Activated CD8-positive, alpha-beta memory T cell treated with anti-CD3 and anti-CD28 coated beads for 36 hours (primary cell): Measurements from ENCODE around the gene SH3BP5L. TPM values are rescaled to one million over a fixed set of nuclear protein-coding genes. Genes with fewer than 3 reads are reported as not detected.

Experiments used
- CTCF ChIA-PET: fragments of 350-600 bp; sonication (Branson Sonifier 250); formaldehyde crosslinking; loops from one replicate; lab custom pipeline; 2021; ENCODE audit warnings: antibody characterized with exemption; lab: Charles Lee
- POLR2A ChIA-PET: fragments of 350-600 bp; sonication (Branson Sonifier 250); formaldehyde crosslinking; loops from one replicate; lab custom pipeline; 2021; ENCODE audit warnings: antibody characterized with exemption; lab: Charles Lee
- total RNA-seq, 2 experiments: library from RNA; stranded (reverse); gene quantifications; one replicate each; pipeline ENCODE4 v1.2.3, GENCODE V29; 2021

SH3BP5L gene
- 10 to 100 TPM; 19.9 to 20.0 TPM for total RNA-seq

DNA sequence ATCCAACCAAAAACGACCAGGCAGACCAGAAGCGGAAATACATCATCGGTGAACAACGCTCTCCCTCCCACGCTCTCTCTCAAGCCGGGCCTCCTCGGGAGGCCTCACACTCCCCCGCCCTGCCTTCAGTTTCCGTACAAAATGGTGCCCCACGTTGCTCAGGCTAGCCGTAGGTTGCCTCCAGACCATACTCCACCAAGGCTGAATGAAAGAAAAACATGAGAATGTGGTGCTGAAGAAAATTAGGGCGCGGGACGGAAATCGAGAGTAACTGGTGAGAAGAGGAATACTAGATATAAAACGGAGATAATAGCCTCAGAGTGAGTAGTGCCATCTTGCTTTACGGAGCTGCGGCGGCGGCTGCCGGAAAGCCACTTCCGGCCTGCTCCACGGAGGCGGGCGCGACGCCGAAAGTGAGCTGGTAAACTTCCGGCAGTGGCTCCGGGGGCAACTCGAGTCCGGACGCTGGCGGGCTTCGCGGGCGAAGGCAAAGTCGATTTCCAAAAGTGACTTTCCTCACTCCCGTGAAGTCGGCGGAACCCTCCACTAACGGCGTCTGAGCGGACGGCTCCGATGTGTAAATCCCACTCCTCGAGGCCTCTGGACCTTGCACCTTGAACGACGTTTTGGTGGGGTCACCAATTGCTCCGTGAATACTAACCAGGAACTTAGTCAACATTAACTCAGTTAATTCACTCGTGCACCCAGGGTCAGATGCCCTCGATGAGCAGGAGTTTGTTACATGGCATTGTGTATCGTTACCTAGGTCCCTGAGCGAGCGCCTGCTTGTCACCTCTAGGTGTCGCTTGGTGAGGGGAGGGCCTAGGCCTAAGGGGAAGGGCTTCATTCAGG is at the start of gene SH3BP5L:
Gene SH3BP5L (minus strand): TSS at position 7 of the 852 bp plus-strand sequence. CDS start 980 bp downstream, outside the sequence.
- ChIA-PET CTCF (interaction anchor here (0.6 to 3.1 kb wide), 6 partner anchors 12 to 100 kb away, joined by 3 to 12 read pairs (median 4); partner anchors contain the start of genes ZNF672 and ZNF692), POLR2A (interaction anchor here (0.7 to 3.0 kb wide), 3 partner anchors 12 to 80 kb away, joined by 3 to 32 read pairs (median 10); partner anchors contain the start of genes PGBD2, ZNF672 and ZNF692)

DNA sequence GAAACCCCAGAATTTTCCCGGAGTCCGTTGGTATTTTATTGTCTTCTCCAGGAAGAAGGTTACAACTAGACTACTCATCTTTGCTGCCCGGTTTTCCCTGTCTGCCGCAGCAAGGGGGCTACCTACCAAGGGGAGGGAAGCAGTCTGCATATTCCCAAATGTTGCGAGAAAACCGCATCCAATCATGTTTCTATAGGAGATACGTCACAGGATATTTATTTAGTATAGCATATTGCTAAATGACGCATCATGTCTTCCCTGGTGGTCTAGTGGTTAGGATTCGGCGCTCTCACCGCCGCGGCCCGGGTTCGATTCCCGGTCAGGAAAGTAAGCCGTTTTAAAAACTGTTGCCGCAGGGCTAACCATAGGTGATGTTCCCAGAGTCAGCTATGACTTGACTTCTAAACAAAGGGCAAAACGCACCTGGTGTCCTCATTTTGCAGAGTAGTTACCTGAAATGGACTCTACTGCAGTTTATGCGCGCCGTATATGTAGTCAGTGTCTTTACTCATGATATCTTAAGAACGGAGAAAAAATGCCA is 48.3 kb upstream of the SH3BP5L start:
- POLR2A ChIA-PET, result interaction anchor here (1.5 kb wide), 1 partner anchor 12 kb away, joined by 4 read pairs; no protein-coding TSS in a partner anchor
- CTCF ChIA-PET, result interaction anchor here (0.8 to 3.0 kb wide), 5 partner anchors 12 to 48 kb away, joined by 3 to 17 read pairs (median 4); partner anchors contain the start of genes ZNF672 and ZNF692

DNA sequence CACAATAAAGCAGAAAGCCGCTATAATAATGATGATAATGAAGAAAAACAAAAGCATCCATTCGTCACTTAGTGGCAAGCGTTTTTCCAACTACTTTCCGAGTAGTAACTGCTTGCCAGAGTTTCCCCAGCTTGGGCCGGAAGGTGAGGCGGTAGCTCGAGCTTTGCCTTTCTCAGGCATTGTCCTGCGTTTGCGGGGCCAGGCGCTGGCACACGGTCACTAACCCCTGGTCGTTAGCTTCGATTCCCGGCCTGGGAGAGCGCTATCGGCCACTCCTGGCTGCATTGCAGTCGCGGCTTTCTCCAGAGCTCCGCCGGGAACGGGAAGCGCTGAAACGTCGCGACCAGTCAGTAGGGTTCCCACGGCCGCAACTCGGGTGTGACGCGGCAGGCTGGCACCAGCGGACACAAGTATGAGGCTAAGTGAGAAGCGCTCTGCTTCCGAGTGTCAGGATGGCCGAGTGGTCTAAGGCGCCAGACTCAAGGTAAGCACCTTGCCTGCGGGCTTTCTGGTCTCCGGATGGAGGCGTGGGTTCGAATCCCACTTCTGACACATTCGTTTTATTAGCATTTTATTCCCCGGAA is 47.8 kb upstream of the SH3BP5L start:
- POLR2A ChIA-PET, result interaction anchor here (1.2 to 1.5 kb wide), 2 partner anchors 12 to 15 kb away, joined by 4 to 5 read pairs; partner anchors contain the start of gene ZNF692
- CTCF ChIA-PET, result interaction anchor here (0.8 to 3.0 kb wide), 5 partner anchors 12 to 47 kb away, joined by 3 to 17 read pairs (median 4); partner anchors contain the start of genes ZNF672 and ZNF692

DNA sequence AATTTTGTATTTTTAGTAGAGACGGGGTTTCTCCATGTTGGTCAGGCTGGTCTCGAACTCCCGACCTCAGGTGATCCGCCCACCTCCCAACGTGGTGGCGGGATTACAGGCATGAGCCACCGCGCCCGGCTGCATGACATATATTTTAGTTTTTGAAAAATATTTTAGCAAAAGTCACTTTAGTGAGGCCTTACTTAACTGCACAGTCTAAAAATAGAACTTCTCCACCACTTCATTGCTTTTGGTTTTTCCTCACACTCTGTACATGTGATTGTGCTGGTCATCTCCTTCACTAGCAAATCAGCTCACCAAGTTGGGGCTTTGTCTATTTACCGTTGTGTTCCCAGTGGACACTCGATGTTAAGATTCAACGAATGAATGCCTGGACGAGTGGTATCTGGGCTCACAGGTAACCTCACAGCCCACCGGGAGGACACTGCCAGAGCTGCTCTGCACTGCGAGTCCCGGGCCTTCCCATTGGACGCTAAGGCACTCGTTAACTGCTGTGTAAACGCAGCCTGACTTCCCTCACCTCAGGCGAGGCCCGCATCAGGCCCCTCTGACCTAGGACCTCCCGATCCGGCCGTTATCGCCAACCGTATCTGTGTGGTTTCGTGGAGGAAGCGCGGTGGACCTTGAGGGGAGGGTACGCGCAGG is 47.2 kb upstream of the SH3BP5L start:
- ChIA-PET POLR2A (interaction anchor here (0.8 to 1.2 kb wide), 2 partner anchors 13 to 14 kb away, joined by 3 to 5 read pairs; partner anchors contain the start of gene ZNF692), CTCF (interaction anchor here (1.3 to 3.0 kb wide), 3 partner anchors 14 to 46 kb away, joined by 4 to 17 read pairs (median 8); partner anchors contain the start of genes ZNF672 and ZNF692)

DNA sequence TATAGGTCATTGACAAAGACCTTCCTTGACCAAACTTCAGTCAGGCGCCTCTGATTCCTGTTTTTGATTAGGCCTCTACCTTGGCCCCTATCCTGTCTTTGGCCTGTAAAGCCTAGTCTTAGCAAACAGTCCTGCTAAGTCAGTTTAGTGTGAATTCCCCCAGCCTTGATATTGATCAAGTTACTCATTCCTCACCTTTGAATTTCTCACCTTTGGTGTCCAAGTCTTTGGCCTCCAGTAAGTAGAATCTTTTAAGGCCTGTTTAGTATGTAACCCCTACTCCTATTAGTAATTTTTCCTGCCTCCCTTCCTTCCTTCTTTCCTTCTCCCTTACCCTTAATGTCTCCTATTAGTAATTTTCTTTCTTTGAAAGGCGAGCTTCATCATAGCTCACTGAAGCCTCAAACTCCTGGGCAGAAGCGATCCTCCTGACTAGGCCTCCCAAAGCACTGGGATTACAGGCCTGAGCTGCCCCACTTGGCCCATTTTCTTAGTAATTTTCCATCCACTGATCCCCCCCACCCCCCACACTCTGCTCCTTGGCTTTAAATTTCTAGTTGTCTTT is 46.2 kb upstream of the SH3BP5L start:
- ChIA-PET CTCF (interaction anchor here (3.0 kb wide), 1 partner anchor 13 kb away, joined by 17 read pairs; the partner anchor contains the start of gene ZNF692), POLR2A (no interaction called here)

DNA sequence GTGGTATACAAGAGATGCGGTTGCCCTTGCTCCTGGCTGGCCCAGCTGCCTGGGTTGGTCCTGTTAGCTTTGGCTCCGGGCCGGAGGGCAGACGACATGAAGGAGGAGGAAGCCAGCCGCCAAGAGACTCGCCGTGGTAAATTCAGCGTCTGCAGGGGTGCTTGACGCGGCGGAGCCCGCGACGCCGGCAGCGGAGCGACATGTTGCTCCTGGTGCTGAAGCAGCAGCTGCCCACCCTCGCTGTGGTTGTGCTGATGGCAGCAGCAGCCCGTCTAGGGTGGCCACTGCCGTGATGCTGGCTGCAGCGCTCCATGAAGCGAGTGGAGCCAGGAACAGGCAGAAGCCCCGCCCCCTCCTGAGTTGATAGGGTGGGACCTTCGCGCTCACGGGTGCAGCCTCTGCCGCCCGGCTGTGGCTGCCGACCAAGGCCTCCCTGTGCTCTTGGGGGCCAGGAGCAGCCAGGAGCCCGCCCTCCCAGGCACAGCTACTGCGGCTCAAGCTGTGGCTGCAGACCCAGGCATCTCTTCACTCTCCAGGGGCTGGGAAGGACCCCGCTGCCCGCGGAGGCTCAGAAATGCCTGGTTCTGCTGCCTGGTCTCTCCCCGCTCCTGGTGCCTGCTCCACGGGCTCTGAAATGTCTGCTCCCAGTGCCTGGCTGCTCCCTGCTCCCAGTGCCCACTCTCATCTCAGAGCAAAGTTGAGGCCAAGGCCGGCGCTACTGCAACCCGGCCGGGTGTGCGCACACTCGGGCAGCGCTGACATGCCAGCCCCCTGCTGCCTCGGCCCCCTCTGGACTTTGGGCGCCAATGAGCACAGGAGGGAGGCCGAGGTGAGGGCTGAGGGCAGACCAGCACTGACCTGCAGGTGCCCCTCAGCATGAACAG is 37.5 kb upstream of the SH3BP5L start:
- CTCF ChIA-PET, result no interaction called here
- POLR2A ChIA-PET, result interaction anchor here (0.9 kb wide), 1 partner anchor 25 kb away, joined by 4 read pairs; the partner anchor contains the start of gene ZNF672

DNA sequence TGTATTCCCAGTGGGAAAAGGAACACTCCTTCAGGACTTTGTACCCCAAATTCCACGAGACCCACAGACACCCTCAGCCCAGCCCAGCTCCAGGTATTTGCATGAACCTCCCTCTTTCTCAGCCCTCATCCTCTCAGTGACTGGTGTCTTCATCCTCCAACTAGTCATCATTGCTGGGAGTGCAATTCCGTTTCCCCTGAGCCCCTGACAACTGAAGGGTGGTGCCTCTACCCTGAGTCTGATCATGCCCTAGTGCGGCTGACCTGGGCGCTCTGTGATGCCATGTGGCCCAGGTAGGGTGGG is 36.9 kb upstream of the SH3BP5L start:
- POLR2A ChIA-PET, result no interaction called here
- CTCF ChIA-PET, result interaction anchor here (1.5 kb wide), 1 partner anchor 25 kb away, joined by 4 read pairs; the partner anchor contains the start of gene ZNF672

DNA sequence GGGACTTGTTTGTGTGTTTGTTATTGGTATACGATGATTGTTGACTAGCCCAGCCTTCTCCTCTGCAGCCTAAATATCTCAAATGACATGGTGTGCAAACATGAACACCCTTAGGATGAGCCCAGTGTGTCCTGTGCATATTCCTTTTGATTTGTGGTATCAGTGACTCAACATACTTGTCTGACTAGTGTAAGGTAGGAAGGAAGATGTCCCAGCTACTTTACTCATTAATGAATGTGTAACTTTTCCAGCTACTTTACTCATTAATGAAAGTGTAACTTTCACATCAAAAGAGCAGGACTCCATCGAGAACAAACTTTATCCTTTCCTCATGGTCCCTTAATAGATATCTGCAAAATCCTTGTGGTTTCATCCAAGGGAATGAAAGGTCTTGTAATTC is 35.9 kb upstream of the SH3BP5L start:
- CTCF ChIA-PET, result interaction anchor here (1.0 to 1.5 kb wide), 2 partner anchors 12 to 24 kb away, joined by 3 to 4 read pairs; partner anchors contain the start of gene ZNF672
- POLR2A ChIA-PET, result no interaction called here

DNA sequence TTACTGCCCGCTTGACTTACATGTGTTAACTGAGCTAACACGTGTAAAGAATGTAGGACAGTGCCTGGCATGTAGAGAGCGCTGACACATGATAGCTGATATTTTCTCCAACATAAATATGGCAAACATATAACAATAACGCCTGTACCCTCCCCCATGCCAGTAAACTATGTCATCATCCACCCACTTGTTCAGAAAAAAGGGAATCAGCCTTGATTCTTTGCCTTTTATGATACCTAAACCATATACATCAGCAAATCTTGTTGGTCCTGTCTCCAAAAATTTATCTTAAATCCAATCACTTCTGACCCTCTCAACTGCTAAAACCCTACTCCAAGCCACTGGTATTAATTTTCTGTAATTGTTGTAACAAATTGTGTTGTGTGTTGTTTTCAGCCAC is 34.3 kb upstream of the SH3BP5L start:
- POLR2A ChIA-PET, result interaction anchor here (0.5 to 2.4 kb wide), 4 partner anchors 11 to 34 kb away, joined by 3 to 23 read pairs (median 6); partner anchors contain the start of genes SH3BP5L and ZNF672
- CTCF ChIA-PET, result interaction anchor here (2.2 to 2.6 kb wide), 2 partner anchors 13 to 34 kb away, joined by 9 to 17 read pairs; partner anchors contain the start of gene SH3BP5L

DNA sequence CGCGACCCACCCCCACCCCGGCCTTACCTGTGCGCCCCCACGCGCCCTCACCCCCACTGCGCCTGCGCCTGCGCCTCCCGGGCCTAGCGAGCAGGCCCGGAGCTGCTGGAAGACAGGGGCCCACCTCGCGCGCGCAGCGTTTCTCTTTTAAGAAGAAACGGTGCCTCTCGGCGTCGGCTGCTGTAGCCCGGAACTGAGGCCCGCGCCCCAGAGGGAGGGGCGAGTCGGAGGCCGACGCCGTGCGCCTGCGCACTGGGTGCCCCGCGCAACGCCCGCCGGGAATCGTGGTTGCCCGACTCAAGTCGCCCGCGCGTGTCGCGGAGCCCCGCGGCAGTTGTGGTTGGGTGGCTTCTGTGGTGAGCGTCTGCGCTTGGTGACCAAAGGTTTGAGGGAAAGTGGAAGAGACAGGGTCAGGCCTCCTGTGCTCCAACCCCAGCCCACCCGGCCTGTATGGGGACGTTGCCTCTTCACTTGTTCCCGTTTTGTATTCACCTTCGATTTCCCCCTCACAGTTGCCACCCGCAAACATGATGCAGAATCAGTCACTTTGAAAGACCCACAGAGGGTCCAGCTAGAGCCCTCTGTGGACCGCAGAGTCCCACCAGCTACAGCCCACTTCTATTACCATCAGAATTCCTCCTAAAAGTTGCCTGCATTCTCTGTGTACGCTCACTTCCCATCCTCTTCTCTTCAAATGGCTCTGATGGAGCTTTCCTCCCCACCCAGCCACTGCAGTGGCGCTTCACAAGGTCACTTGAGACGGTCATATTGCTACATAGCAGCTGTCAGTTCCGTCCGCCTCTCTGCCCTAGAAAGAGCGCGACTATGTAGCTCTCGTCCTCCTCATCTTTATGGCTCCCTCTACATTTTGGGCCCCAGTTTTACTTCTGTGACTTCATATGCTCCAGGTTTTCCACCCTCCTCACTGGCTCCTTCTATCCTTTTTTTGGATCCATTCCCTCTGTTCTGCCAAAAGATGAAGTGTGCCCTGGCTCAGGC is 33.5 kb upstream of the SH3BP5L start, which contains the start of gene ZNF692:
Gene ZNF692 (minus strand): TSS at position 195 of the 999 bp plus-strand sequence. CDS start 776 bp downstream, outside the sequence.
- ChIA-PET POLR2A (interaction anchor here (0.5 to 2.4 kb wide), 8 partner anchors 9 to 47 kb away, joined by 3 to 23 read pairs (median 4); partner anchors contain the start of genes SH3BP5L and ZNF672), CTCF (interaction anchor here (0.6 to 2.6 kb wide), 10 partner anchors 9 to 65 kb away, joined by 3 to 17 read pairs (median 4); partner anchors contain the start of genes SH3BP5L and ZNF672)

DNA sequence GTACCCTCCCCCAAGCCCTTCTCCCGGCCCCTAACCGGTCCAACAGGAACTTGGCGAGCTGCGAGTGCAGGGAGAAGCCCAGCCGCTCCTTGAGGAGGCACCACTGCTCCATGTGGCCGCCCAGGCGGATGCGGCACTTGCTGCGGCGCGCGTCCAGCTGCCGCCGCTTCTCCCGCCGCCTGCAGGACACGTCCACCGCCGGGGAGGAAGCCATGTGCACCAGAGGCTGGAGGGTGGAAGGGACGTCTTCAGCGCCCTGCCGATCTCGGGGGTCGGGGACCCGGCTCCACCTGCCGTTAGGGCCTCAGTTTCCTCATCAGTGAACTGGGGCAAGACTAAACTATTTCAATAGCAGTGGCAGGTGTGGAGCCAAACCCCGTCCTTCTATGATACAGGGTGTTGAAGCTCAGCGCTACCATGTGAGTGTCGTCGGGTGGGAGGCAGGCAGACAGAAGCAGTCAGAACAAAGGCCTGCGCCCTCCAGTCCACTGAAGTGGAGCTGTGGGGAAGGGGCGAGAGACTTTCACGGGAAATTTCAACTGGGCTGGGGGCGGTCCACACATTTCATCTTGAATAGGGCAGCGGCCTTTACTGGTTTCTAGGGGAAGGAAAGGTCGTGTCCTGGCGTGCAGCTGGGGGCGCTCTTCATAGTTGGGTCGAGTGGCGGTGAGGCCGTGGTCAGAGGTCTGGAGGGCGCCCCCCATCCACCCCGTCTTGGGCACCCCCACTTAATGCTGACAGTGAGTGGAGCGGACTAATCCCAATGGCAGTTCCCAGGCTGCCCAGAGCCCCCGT is 32.6 kb upstream of the SH3BP5L start:
- ChIA-PET CTCF (interaction anchor here (0.6 to 2.6 kb wide), 9 partner anchors 8 to 66 kb away, joined by 3 to 17 read pairs (median 5); partner anchors contain the start of gene SH3BP5L), POLR2A (interaction anchor here (0.8 to 2.4 kb wide), 6 partner anchors 8 to 48 kb away, joined by 3 to 23 read pairs (median 4); partner anchors contain the start of genes SH3BP5L and ZNF672)

DNA sequence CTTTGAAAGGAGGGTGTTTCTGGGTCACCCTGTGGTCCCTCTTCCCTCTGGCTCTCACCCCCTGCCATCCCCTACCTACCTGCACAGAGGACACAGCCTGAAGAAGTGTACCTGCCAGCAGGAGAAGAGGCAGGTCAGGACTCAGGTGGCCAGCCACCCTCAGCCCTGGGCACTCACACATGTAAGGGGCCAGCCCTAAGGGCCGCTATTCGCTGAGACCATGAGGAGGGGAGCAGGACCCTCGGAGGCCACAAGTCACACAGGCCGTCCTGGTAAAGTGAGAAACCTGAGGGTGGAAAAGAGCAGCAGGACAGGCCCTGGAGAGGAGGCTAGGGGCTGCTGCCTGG is 32.0 kb upstream of the SH3BP5L start:
- ChIA-PET CTCF (interaction anchor here (1.5 to 2.6 kb wide), 5 partner anchors 15 to 51 kb away, joined by 5 to 17 read pairs (median 9); partner anchors contain the start of gene SH3BP5L), POLR2A (interaction anchor here (1.1 to 2.4 kb wide), 3 partner anchors 8 to 32 kb away, joined by 3 to 23 read pairs (median 10); partner anchors contain the start of genes SH3BP5L and ZNF672)

DNA sequence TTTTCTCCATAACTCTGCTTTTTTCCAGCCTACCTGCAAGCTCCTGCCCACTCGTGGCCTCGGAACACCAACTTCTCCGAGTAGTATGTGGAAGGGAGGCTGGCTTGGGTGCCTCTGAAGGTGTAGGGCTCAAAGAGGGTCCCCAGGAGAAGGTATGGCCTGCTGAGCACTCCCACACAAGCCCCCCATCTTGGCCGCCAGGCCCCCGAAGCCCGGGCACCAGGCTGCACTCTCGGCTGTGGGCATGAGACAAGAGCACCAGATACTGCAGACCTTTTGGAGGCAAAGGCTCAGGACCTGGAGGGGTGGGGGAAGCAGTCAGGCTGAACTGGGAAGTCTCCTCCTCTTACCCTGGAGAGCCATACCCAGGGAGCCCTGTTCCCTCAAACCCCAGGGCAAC is 31.5 kb upstream of the SH3BP5L start:
- CTCF ChIA-PET, result no interaction called here
- POLR2A ChIA-PET, result no interaction called here

DNA sequence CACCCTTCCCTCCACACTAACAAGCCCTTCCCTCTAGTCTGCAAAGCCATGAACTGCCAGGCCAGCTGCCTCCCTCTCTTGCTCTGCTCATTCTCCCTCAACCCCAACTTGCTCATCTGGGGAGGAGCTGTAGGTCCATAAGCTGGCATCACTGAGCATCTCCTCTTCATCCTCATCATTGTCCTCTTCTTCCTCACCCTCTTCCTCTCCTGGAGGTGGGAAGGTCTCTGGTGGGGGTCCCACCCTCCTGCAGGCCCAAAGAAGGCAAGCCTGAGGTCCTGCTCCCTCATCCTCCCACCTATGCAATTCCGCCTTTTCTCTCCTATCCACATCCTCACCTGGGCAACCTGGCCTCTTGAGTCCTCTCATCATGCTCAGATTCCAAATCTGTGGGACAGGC is 30.5 kb upstream of the SH3BP5L start:
- POLR2A ChIA-PET, result no interaction called here

DNA sequence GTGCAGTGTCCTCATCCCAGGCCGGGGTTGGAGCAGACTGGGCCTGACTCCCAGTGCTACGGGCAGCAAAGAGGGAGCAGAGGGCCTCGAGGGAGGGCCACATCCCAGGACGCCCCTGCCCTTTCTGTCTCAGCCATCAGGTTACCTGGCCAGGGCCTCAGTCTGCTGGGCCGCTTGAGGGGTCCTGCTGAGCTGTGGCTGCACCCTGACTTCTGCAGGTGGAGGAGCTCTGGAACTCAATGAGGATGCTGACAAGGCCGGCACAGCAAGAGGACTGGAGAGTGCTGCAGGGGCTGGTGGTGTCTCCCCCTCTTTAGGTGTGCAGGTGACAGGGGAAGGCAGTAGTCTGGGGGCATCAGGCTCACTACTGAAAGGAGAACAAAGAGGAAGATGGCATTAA is 29.9 kb upstream of the SH3BP5L start:
- ChIA-PET CTCF (no interaction called here), POLR2A (no interaction called here)

More for the DNA sequence above, 30.5 kb upstream of the SH3BP5L start:
- CTCF ChIA-PET, result no interaction called here
